IMR-90 (cell line): ENCODE data around the gene TBC1D22A.

ENCODE experiments used
- POLR2A ChIP-seq: IDR thresholded peaks from 2 replicates; pipeline ENCODE4 v1.6.1; 2012; ENCODE audit warnings: mild to moderate bottlenecking, low read depth, low read length
- TF ChIP-seq, protein P1 (sequence below): conservative IDR thresholded peaks from 2 replicates; pipeline ENCODE4 v1.5.1; 2012; ENCODE audit warnings: mild to moderate bottlenecking, low read depth, low read length, improper control_type of control experiment

DNA sequence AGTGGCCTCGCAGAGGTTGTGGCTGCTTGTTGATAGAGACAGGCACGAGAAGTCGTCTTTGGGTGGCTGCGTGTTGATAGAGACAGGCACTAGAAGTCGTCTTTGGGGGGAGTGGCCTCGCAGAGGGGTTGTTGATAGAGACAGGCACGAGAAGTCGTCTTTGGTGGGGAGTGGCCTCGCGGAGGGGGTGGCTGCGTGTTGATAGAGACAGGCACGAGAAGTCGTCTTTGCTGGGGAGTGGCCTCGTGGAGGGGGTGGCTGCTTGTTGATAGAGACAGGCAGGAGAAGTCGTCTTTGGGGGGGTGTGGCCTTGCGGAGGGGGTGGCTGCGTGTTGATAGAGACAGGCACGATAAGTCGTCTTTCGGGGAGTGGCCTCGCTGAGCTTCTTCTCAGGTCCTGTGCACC lies 328.8 kb downstream of the TBC1D22A start:
- TF ChIP-seq, protein P1, sequence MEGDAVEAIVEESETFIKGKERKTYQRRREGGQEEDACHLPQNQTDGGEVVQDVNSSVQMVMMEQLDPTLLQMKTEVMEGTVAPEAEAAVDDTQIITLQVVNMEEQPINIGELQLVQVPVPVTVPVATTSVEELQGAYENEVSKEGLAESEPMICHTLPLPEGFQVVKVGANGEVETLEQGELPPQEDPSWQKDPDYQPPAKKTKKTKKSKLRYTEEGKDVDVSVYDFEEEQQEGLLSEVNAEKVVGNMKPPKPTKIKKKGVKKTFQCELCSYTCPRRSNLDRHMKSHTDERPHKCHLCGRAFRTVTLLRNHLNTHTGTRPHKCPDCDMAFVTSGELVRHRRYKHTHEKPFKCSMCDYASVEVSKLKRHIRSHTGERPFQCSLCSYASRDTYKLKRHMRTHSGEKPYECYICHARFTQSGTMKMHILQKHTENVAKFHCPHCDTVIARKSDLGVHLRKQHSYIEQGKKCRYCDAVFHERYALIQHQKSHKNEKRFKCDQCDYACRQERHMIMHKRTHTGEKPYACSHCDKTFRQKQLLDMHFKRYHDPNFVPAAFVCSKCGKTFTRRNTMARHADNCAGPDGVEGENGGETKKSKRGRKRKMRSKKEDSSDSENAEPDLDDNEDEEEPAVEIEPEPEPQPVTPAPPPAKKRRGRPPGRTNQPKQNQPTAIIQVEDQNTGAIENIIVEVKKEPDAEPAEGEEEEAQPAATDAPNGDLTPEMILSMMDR: no peak
- TF ChIP-seq POLR2A: no peak
